Muscle layer of colon (tissue), 2 donors: Measurements from ENCODE around the gene KLK12.

ENCODE experiments used
- H3K27ac ChIP-seq: one replicate; pipeline ENCODE4 v1.7.0; 2013; ENCODE audit warnings: low read depth, mild to moderate bottlenecking, low read length, moderate library complexity
- H3K27me3 ChIP-seq, 2 donors: one replicate each; pipeline ENCODE4 v1.7.0; 2013; ENCODE audit warnings: low read length in 2 of 2, mild to moderate bottlenecking in 2 of 2; ENCODE audit not compliant: insufficient read depth in 2 of 2, control insufficient read depth in 1 of 2
- H3K36me3 ChIP-seq: one replicate; pipeline ENCODE4 v1.7.0; 2013; ENCODE audit warnings: mild to moderate bottlenecking, low read length; ENCODE audit not compliant: insufficient read depth
- H3K4me1 ChIP-seq: one replicate; pipeline ENCODE4 v1.7.0; 2013; ENCODE audit warnings: mild to moderate bottlenecking, low read length; ENCODE audit not compliant: insufficient read depth
- H3K4me3 ChIP-seq, 2 donors: one replicate each; pipeline ENCODE4 v1.7.0; 2013; ENCODE audit warnings: low read length in 2 of 2, low read depth in 1 of 2, mild to moderate bottlenecking in 1 of 2, moderate library complexity in 1 of 2
- H3K9ac ChIP-seq: one replicate; pipeline ENCODE4 v1.7.0; 2013; ENCODE audit warnings: low read length
- H3K9me3 ChIP-seq: one replicate; pipeline ENCODE4 v1.7.0; 2013; ENCODE audit warnings: mild to moderate bottlenecking, low read length
- donor health status: abdominal sarcoma.
- donor health status: Adenocarcinoma of cecum.

Gene KLK12

GRCh38 chr19:51043497-51043896, 8.7 kb upstream of the KLK12 start:
- H3K27ac ChIP-seq, result no peak overlapping the region
- H3K4me3 ChIP-seq, result no peak overlapping the region
- H3K36me3 ChIP-seq, result no peaks in the 10 kb centered on the region
- H3K9ac ChIP-seq, result no peak overlapping the region
- H3K9me3 ChIP-seq, result no peaks in the 10 kb centered on the region
- H3K27me3 ChIP-seq, result no peaks in the 10 kb centered on the region
- H3K4me1 ChIP-seq, result no peaks in the 10 kb centered on the region

- Histone ChIP-seq H3K9ac (no peak overlapping the region), H3K4me3 (no peak overlapping the region), H3K4me1 (no peaks in the 10 kb centered on the region), H3K27ac (no peak overlapping the region), H3K9me3 (no peaks in the 10 kb centered on the region), H3K36me3 (no peaks in the 10 kb centered on the region), H3K27me3 (peaks cover 0 to under 1% of the 10 kb centered on the region in 2 donors)
Observed at GRCh38 chr19:51040151-51040550, 5.3 kb upstream of the KLK12 start.

- no peaks in the 10 kb centered on the region for H3K9me3 ChIP-seq
- no peaks in the 10 kb centered on the region for H3K4me1 ChIP-seq
- no peak overlapping the region for H3K9ac ChIP-seq
- H3K4me3 ChIP-seq, result no peak overlapping the region
- peaks cover 0 to 4% of the 10 kb centered on the region in 2 donors for H3K27me3 ChIP-seq
- H3K27ac ChIP-seq, result no peak overlapping the region
- H3K36me3 ChIP-seq, result no peaks in the 10 kb centered on the region
Observed at GRCh38 chr19:51036519-51036918, 1.7 kb upstream of the KLK12 start.

- Histone ChIP-seq H3K4me1 (no peaks in the 10 kb centered on the region), H3K36me3 (no peaks in the 10 kb centered on the region), H3K27me3 (peaks cover 0 to 9% of the 10 kb centered on the region in 2 donors), H3K9me3 (no peaks in the 10 kb centered on the region), H3K9ac (no peak overlapping the region), H3K27ac (no peak overlapping the region), H3K4me3 (no peak overlapping the region)
Observed at GRCh38 chr19:51031880-51032225, 2.9 kb downstream of the KLK12 start.

- H3K27me3 ChIP-seq, result peaks cover 0 to 11% of the 10 kb centered on the region in 2 donors
- no peak overlapping the region for H3K9ac ChIP-seq
- H3K9me3 ChIP-seq, result no peaks in the 10 kb centered on the region
- no peak overlapping the region for H3K4me3 ChIP-seq
- H3K27ac ChIP-seq, result no peak overlapping the region
- H3K36me3 ChIP-seq, result no peaks in the 10 kb centered on the region
- H3K4me1 ChIP-seq, result no peaks in the 10 kb centered on the region
Observed at GRCh38 chr19:51031220-51031879, 3.5 kb downstream of the KLK12 start.

GRCh38 chr19:51030631-51031030, 4.2 kb downstream of the KLK12 start:
- Histone ChIP-seq H3K9ac (no peak overlapping the region), H3K27ac (no peak overlapping the region), H3K4me3 (no peak overlapping the region), H3K9me3 (no peaks in the 10 kb centered on the region), H3K4me1 (no peaks in the 10 kb centered on the region), H3K36me3 (no peaks in the 10 kb centered on the region), H3K27me3 (peaks cover 0 to 16% of the 10 kb centered on the region in 2 donors)

GRCh38 chr19:51029718-51030117, 5.1 kb downstream of the KLK12 start:
- peaks cover 0 to 21% of the 10 kb centered on the region in 2 donors for H3K27me3 ChIP-seq
- H3K9me3 ChIP-seq, result no peaks in the 10 kb centered on the region
- H3K4me3 ChIP-seq, result no peak overlapping the region
- H3K27ac ChIP-seq, result no peak overlapping the region
- no peaks in the 10 kb centered on the region for H3K36me3 ChIP-seq
- H3K9ac ChIP-seq, result no peak overlapping the region
- no peaks in the 10 kb centered on the region for H3K4me1 ChIP-seq

- H3K27me3 ChIP-seq, result peaks cover 8 to 21% of the 10 kb centered on the region in 2 donors
- H3K4me1 ChIP-seq, result no peaks in the 10 kb centered on the region
- H3K36me3 ChIP-seq, result no peaks in the 10 kb centered on the region
- no peak overlapping the region for H3K27ac ChIP-seq
- no peak overlapping the region for H3K9ac ChIP-seq
- H3K9me3 ChIP-seq, result no peaks in the 10 kb centered on the region
- no peak overlapping the region for H3K4me3 ChIP-seq
Observed at GRCh38 chr19:51027873-51028272, 6.9 kb downstream of the KLK12 start.

GRCh38 chr19:51027126-51027806, 7.5 kb downstream of the KLK12 start:
- Histone ChIP-seq H3K27me3 (peaks cover 8 to 21% of the 10 kb centered on the region in 2 donors), H3K9ac (no peak overlapping the region), H3K9me3 (no peaks in the 10 kb centered on the region), H3K4me1 (no peaks in the 10 kb centered on the region), H3K4me3 (no peak overlapping the region), H3K36me3 (no peaks in the 10 kb centered on the region), H3K27ac (no peak overlapping the region)

GRCh38 chr19:51026554-51026831, 8.3 kb downstream of the KLK12 start, which contains the start of gene KLK11:
Gene KLK11 (minus strand): TSS chr19:51026616. CDS start chr19:51025631, 985 bp downstream.
- no peak within 1 kb of the TSS for H3K4me3 ChIP-seq
- H3K4me1 ChIP-seq, result no peaks in the 10 kb centered on the region
- no peaks in the 10 kb centered on the region for H3K36me3 ChIP-seq
- H3K27me3 ChIP-seq, result peaks cover 8 to 21% of the 10 kb centered on the region in 2 donors
- no peak within 1 kb of the TSS for H3K9ac ChIP-seq
- H3K9me3 ChIP-seq, result no peaks in the 10 kb centered on the region
- no peak within 1 kb of the TSS for H3K27ac ChIP-seq

GRCh38 chr19:51025809-51026553, 8.8 kb downstream of the KLK12 start:
- Histone ChIP-seq H3K9me3 (no peaks in the 10 kb centered on the region), H3K27ac (no peak overlapping the region), H3K36me3 (no peaks in the 10 kb centered on the region), H3K4me3 (no peak overlapping the region), H3K27me3 (peaks cover 11 to 21% of the 10 kb centered on the region in 2 donors), H3K4me1 (no peaks in the 10 kb centered on the region), H3K9ac (no peak overlapping the region)
